GDM1 (cell line): Measurements from ENCODE around the gene RHBDD1.

Experiments used
- DNase-seq: peaks from one replicate; lab custom pipeline; 2025; lab: John Stamatoyannopoulos, UW

The RHBDD1 gene

DNA sequence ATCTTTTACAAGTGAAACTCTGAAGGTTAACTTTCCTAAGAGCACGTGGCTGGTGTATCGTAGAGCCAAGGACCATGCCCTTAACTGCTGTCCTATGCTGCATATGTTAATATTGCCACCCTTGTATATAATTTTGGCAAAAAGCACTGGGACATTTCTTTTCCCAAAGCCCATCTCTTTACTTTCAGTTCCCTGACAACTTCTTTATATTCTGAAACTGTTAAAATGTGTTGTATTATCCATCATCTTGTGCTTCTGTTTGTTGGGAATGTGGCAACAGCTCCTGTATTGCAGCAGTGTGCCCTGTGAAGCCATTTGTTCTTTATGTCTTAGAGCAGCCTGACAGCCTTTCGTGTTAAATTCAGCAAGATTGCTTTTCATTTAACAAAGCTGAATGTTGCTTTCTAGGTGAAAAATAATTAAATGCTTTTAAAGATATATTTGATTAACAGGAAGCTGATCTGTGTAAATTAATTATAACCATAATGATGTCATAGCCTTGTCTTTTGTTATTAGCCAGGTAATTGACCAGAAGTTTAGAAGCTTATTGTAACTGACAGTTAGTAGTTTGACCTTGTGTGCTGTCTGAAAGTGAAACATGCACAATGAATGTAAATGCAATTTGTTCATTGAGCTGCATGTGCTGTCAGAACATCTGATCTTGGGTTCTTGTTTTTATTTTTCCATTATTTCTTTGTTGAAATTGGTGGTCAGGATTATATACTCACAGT is 9.7 kb downstream of the RHBDD1 start:
- no peak for DNase-seq

DNA sequence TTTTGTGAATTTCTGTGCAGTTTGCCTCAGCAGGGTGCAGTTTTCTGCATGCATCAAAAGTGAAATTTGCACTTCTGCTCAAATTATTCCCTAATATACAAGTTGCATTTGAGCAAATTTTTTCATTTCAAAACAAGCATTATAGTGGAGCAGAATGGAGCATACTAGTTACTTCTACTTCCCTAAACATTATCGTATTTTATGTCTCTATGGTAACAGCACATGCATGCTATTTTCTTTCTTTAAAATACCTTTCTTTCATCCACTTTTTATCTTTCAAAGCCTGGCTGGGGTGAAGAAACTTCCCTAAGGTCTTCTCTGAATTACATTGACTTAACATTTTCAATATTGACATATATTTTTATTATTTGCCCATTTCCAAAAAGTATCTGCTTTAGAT is 11.2 kb downstream of the RHBDD1 start:
- DNase-seq, result no peak

DNA sequence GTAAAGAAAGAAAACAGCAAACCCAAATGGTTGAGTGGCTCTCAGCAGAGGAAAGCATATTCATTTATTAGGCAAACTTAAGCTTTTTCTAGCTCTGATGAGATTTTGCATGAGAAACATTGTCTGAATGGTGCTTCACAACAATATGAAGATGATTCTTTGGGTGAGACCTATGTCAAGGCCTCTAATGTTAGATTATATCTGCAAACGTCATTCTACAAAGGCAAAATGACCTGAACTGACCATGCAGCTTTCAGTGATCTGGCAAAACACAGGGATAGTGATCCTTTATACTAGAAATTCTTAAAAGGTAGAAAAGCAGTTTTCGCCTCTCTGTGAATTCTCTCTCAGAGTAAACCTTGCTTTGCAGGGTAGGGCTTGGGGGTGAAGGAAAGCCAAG is 11.7 kb downstream of the RHBDD1 start:
- DNase-seq, result no peak

DNA sequence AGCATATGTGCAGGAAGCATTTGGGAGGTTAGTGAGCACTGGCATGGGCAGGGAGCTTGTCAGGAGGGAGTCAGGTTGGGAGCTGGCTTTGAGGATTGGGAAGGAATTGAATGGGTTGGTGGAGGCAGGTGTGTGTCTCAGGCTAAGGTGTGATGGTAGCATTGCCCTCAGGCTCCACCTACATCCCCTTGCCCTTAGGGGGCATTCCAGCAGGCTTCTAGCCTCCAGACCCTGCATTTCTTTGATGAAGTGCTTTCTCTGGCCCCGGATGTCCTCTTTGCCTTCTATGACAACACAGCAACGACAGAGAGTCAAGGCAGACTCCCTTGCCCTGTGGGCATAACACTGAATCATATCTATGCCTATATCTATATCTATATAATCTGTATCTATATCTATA is 13.5 kb downstream of the RHBDD1 start:
- no peak for DNase-seq

DNA sequence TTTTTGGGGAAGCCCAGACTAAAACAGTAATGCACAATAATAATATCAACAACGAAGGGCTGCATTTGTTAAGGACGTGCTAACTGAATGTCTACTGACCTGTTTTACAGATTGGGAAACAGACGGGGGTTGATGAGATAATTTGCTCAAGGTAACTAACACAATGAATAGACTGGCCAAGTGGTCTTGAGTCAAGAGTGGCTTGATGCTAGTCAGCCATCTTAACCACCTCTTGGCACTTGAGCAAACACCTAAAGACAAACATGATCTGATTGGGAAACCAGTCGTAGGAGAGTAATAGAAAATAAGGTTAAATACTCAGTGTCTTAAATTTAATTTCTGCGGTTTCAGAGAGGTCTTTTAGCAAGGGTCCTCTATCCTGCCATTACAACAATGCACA is 14.2 kb downstream of the RHBDD1 start:
- no peak for DNase-seq

DNA sequence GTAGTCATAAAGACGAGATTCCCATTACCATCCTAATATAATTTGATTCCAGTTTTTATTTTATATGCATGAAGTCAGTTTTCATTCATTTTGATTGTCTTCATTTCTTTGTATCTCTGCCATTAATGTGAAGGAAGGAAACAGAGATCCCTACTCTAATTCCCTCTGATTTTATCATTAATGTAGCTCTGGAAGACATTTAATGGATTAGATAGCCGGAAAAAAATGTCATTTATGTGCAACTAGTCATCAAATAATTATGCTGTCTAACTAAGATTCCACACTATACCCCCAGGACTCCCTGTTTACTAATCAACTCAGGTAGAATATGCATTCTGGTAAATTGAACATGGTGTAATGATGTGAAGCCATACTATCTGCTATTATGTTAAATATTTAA is 19.9 kb downstream of the RHBDD1 start:
- DNase-seq, result no peak

DNA sequence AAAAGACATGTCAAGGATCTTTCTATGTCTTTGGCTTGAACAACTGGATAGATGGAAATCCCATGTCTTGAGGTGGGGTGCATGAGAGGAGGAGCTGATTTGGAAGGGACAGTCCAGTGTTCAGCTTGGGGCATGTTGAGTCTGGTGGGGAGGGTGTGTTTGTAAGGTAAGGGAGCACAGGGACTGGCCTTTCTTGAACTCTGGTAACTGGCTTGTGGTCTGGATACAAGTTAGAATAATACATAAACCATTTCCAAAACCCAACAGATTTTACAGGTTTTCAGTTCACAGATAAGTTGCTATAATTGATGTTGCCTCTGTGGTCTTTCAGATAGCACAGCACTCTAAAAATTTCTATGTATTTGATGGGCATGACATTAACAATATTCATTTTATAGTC is 24.2 kb downstream of the RHBDD1 start:
- DNase-seq, result no peak

DNA sequence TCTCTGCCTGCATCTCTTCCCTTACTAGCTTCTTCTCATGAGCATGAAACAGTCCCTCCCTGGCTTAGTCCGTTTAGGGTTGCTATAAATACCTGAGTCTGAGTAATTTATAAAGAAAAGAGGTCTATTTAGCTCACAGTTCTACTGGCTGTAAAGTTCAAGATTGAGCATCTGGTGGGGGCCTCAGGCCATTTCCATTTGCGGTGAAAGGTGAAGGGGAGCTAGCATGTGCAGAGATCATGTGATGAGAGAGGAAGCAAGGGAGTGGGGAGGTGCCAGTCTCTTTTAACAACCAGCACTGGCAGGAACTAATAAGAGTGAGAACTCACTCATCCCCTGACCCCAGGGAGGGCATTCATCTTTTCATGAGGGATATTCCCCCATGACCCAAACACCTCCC is 26.8 kb downstream of the RHBDD1 start:
- DNase-seq, result no peak

DNA sequence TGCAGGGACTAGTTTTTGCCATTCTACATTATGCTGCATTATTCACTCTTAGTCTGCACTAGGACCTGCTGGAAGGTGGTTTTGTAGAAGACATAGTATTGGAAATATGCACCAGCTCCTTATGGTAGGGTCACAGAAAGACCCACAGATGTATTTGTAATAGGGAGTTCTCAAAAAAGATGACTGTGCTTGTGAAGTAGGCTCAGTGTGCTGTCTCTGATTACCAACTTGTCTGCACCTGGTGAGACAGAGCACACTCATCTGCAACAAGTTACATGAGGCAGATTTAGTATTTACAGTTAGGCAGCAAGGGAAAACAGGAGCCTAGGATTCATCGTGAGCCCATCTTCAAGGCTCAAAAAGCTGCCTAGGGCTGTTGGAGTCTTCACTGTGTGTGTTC is 29.4 kb downstream of the RHBDD1 start:
- DNase-seq, result no peak

DNA sequence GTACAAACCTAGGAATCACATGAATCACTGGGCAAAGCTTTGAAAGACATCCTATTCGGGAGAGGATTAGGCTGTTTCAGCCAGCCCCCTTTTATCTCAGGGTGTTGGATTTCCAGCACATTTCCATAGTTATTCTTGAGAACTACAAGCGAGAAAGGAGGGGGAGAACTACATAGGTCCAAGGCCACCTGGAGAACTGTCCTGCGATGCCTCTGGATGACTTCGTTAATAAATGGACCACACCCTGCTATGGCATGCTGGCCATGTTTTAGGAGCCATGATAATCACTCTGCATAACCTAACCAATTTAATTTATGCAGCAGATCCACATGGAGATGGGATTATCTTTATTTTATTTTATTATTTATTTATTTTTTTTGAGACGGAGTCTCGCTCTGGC is 29.9 kb downstream of the RHBDD1 start:
- DNase-seq, result no peak

DNA sequence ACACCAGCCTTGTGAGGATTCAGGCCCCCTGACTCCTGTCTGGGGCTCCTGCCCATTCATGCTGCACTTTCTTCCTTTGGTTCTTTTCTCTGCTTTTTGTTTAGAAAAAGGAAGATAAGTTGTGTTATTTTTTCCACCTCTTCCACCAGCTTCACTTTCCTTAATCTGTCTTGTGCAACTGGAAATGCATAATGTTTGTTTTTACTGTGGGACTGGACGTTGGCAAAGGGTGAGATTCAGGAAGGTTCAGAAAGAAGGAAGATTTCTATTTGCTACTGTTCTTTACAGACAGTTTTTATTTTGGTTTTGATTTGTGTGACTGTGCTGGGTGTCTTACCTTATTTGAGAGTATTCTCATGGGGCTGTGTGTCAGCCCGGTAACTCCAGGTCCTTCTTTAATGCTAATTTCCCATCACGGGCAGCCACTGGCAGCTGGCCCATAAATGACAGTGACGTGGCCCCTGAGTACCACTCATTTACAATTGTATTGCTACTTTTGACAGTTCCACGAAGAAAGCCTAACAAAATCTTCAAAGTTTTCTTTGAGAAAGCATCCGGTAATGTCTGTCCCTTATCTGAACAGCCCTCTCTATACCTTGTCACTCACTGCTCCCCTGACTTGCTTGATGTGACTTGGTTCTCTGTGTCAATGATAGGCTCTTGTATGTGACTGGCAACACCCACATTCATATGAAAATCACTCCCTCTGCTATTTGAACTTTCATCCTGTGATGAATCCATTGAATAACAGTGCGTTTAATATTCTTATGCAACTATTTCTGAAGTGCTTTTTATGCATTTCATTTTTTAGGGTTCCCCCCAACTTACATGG is 32.7 kb downstream of the RHBDD1 start:
- no peak for DNase-seq

DNA sequence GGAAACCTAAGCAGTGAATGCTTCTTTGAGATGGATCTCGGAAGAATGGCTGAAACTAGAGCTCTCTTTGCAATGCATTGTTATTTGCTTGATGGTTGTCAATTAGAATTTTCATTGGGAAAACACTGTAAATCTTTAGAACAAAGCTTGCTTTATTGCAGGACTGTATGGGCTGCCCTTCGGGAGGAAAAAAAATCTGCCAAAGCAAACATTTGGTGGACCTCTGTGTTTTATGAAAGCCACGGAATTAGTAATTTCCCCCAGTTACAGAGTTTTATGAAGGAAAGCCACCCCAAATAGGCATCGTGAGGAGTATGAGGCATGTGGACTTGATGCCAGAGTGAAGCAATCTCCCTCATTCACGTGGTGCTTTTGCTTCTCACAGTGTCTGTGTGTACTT is 33.5 kb downstream of the RHBDD1 start:
- no peak for DNase-seq

DNA sequence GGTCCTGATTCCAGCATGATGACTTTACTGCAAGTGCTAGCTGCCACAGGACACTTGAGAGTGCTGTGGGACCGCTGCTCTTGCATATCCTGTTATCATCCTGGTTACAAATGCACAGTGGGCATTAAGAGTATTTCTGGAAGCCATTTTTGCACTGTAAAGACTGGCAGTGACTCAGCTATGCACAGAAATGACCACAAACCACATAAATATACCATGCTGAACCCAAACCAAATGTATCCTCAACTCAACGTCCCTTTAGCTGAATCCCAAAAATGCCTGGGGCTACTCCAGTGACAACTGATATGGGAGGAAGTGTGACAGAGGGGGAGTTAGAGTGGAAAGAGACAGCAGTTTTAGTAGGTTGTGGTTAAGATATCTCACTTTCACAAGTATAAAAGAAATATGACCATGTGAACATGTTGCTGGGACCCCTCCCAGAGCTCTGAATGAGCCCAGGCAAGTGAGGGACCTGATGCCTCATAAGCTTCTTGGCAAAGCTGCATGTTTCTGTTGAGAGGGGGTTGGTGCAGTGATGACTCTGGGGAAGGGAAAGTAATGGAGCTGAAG is 37.3 kb downstream of the RHBDD1 start:
- peak; percentile 75 for DNase-seq

DNA sequence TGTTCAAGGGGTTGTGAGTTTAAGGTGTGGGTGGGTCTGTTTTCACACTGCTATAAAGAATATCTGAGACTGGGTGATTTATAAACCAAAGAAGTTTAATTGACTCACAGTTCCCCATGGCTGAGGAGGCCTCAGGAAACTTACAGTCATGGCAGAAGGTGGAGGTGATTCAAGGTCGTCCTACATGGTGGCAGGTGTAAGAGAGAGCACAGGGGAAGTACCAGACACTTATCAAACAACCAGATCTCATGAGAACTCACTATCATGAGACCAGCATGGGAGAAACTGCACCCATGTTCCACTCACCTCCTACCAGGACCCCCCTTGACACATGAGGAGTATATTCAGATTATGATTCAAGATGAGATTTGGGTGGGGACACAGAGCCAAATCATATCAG is 38.0 kb downstream of the RHBDD1 start:
- no peak for DNase-seq

DNA sequence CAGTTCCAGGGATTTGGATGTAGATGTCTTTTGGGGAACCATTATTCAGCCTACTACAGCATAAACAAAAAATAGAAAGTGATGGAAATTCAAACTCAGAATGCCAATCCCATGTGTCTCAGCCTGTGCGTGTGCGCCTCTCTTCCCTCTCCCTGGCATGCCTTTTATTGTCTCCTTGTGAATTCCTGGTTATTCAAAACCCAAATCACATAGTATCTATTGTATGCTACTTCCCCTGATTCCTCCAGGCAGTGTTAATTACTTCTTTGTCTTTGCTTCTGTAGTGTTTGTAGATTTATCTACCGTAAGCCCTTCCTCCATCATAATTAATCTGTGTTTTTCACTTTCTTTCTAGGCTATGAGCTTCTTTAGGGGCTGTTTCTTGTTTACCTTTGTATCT is 38.9 kb downstream of the RHBDD1 start:
- DNase-seq, result no peak

DNA sequence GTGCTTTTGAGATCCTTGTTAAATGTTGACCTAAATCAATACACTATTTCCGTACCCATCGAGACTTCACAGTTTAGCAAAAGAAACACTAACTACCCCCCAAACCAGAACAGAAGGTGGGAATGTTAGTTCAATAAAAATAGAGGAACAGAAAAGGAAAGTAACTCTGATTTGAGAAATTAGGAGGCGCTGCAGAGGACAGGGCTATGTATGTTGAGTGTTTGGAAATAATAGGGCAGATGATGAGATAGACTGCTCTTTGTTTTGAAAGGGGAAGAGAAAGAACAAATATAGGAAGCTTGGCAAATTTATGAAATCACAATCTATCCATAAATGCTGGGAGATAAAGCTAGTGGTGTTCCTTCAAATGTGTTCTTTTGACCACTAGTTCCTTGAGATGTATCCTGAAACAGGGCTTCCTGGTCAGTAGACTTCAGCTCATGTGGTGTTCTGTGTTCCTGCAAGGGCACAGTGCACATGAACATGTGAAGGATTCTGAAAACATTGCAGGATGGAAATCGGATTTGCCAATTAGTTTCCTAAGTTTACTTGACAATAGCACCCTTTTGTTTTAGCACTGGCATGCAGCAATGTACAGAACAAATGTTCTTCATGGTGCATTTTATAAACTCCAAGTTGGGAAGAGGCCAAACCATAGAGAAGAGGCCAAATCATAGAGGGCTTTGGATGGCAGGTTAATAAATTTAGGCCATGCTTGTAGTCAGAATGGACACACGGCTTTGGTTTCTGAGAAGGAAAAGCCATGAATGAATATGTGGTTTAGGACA is 39.8 kb downstream of the RHBDD1 start:
- no peak for DNase-seq

DNA sequence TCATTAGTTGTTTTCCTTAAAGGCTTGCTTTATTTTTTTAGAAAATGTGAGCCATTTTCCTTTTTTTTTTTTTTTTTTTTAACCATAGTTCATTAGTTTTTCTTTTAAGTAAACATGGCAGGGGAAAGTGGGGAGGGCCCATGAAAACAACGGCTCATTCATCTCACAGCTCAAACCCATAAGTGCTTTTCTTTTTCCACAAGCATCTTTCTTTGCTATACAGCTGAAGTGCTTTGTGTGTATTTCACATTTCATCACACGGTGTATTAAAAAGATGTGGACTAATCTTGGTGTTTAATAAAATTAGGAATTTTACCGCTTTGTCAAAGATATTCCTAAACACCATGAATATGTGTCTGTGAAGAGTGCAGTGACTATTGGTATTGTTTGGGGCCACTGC is 41.6 kb downstream of the RHBDD1 start:
- no peak for DNase-seq

DNA sequence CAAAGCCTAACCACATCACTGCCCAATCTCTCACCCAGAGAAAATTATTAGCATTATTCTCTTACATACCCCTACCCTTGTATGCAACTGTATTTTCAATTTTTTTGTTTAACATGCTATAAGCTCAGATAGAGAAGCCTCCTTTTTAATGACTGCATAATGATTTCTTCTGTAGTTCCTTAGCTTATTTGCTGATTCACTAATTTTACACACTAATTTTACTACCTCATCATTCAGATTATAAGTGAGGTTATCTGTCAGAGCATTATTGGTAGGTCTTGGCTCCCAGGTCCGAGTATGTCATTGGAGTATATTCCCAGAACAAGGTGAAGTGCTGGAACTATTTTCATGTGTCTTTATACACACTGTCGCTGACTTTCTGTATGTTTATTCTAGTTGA is 45.4 kb downstream of the RHBDD1 start:
- no peak for DNase-seq

DNA sequence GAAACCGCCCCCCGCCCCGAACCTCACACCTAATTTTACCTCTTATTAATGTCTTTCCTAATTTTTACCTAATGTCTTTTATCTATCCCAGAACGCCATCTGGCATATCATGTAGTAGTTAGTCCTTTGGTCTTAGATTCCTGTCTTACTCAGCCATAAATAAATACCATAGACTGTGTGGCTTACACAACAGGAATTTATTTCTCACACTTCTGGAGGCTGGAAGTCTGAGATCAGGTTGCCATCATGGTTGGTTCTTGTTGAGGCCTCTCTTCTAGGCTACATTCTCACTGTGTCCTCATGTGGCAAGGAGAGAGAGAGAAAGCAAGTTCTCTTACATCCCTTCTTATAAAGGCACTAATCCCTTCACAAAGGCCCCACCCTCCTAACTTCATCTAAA is 46.8 kb downstream of the RHBDD1 start:
- DNase-seq, result no peak

DNA sequence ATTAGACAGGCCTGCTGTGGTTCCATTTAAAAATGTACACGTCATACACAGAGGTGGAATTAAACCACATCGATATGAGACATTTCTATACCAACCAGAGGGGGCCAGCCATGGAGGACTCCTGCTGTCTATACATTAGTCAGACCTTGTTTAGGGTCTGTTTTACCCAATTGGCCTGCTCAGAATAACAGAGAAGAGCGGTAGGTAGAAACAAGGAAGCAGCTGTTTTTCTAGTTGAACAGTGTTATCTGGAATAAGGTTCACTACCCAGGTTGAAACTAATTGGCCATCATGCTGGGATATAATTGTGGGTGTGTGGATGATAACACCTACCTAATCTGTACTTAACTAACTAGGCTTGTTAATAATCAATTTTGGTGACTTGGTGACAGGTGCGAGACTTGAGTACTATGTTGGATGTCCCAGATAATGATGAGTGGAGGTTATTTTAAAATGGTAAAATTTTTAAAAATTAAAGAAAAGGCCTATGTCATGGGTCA is 47.5 kb downstream of the RHBDD1 start:
- no peak for DNase-seq

DNA sequence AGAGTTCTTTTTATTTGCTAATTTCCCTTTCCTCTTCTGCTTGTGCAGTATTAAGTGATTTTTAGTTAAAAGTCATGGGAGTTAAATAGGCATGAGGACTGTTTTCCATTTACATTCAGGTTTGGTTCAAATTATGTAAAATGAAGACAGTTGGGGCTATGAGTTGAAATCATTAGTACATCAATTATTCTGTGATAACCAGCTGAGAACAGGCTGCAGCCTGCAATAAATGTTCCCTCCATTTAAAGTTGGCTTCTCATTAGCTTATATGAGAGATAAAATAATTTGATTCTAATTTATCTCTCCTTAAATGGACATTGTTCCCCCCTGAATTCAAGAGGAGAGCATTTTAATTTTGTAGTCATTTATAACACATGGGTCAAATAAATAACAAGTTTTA is 48.3 kb downstream of the RHBDD1 start:
- no peak for DNase-seq

DNA sequence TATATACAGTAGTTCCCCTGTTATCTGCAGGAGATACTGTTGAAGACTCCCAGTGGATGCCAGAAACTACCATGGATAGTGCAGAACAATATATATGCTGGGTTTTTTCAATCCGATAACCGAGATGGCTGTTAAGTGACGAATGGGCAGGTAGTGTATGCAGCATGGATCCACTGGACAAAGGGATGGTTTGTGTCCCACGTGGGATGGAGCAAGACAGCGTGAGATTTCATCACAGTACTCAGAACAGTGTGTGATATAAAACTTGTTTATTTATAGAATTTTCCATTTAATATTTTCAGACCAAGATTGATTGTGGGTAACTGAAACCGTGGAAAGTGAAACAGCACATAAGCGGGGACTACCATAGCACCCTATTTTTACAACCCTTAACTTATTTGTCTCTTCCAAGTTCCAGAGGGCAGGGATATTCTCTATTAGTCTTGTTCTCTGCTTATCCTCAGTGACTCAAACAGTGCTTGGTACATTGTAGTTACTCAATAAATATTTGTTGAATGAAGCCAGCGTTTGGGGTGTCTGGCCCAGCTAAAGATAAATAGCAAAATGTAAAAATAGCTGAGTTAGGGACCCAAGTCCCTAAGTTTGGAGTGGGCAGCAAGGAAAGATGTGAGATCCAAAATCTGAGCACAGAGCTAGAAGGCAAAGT is 50.0 kb downstream of the RHBDD1 start:
- DNase-seq, result no peak
